ENCODE data around the gene MGAT4B. TPM values are rescaled to one million over a fixed set of nuclear protein-coding genes. Genes with fewer than 3 reads are reported as not detected.

The MGAT4B gene
- total and polyA plus RNA-seq, 3 donors from 2014 or later: 67.9 to 152 (median 149) TPM

DNA sequence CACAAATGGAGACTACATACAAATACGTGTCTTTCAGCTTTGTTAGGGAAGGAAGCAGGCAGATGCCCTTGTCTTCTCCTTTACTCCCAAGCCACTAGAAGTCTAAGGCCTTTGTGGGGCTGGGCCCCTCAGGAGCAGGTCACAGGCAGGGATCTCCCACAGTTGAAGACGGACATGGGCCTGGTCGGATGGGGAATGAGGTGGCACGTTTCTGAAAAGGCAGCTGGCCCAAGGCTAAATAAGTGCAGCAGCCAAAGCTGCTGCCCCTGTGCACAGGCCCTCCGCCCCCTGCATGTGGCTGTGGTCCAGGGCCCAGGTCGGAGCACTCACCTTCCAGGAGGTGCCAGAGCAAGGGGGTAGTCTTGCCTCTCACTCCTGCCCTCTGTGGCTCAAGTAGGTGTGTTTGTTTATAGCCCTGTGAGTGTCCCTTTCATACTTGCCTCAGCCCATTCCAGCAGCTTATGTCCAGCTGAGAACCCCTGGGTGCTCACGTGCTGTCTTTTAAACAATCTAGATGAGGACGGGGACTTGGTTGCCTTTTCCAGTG lies 15.9 kb upstream of the MGAT4B start:
- no peaks in the 10 kb centered on the region for H3K9me3 ChIP-seq
- intact Hi-C loops (cut with DNase I; ENCODE audit: low total_unique reads): no loop called here
- TF ChIP-seq, protein P1, sequence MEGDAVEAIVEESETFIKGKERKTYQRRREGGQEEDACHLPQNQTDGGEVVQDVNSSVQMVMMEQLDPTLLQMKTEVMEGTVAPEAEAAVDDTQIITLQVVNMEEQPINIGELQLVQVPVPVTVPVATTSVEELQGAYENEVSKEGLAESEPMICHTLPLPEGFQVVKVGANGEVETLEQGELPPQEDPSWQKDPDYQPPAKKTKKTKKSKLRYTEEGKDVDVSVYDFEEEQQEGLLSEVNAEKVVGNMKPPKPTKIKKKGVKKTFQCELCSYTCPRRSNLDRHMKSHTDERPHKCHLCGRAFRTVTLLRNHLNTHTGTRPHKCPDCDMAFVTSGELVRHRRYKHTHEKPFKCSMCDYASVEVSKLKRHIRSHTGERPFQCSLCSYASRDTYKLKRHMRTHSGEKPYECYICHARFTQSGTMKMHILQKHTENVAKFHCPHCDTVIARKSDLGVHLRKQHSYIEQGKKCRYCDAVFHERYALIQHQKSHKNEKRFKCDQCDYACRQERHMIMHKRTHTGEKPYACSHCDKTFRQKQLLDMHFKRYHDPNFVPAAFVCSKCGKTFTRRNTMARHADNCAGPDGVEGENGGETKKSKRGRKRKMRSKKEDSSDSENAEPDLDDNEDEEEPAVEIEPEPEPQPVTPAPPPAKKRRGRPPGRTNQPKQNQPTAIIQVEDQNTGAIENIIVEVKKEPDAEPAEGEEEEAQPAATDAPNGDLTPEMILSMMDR (IDR thresholded peaks at IDR 0.05): no peak
- TF ChIP-seq POLR2A (IDR thresholded peaks at IDR 0.05): no peak
- H3K27me3 ChIP-seq: no peaks in the 10 kb centered on the region
- WGBS, 2 donors: 38 to 43% methylated on average over 5 to 8 of the region's 8 CpGs
- H3K4me1 ChIP-seq: peaks cover 56% of the 10 kb centered on the region
- H3K27ac ChIP-seq: peak overlapping the region; percentile 100
- DNase-seq: no peak
- H3K4me3 ChIP-seq: peak overlapping the region; percentile 99 to 100
- no peaks in the 10 kb centered on the region for H3K36me3 ChIP-seq (ENCODE audit: low read depth, missing control alignments)

DNA sequence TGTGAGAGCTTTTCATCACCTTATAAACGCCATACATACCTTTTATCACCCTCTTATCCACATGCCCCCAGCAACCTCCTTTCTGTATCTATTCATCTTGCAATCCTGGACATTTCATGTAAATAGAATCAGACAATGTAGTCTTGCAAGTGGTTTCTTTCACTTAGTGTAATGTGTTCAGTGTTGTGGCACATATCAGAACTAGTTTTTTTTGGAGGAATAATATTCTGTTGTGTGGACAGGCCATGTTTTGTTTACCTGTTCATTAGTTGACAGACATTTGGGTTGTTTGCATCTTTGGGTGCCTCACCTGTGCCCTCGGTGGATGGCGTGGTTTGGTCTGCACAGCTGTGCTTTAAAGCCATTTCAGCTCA lies 15.4 kb upstream of the MGAT4B start:
- no peak for TF ChIP-seq POLR2A (IDR thresholded peaks at IDR 0.05)
- TF ChIP-seq, protein P1 (IDR thresholded peaks at IDR 0.05): no peak
- no peak for DNase-seq
- WGBS, 2 donors: 61 to 70% methylated on average over 3 of the region's 3 CpGs
- peak overlapping the region; percentile 100 for H3K27ac ChIP-seq
- no peaks in the 10 kb centered on the region for H3K27me3 ChIP-seq
- H3K9me3 ChIP-seq: no peaks in the 10 kb centered on the region
- peak overlapping the region; percentile 99 to 100 for H3K4me3 ChIP-seq
- H3K4me1 ChIP-seq: peaks cover 58% of the 10 kb centered on the region
- intact Hi-C loops (cut with DNase I; ENCODE audit: low total_unique reads): no loop called here
- no peaks in the 10 kb centered on the region for H3K36me3 ChIP-seq (ENCODE audit: low read depth, missing control alignments)

DNA sequence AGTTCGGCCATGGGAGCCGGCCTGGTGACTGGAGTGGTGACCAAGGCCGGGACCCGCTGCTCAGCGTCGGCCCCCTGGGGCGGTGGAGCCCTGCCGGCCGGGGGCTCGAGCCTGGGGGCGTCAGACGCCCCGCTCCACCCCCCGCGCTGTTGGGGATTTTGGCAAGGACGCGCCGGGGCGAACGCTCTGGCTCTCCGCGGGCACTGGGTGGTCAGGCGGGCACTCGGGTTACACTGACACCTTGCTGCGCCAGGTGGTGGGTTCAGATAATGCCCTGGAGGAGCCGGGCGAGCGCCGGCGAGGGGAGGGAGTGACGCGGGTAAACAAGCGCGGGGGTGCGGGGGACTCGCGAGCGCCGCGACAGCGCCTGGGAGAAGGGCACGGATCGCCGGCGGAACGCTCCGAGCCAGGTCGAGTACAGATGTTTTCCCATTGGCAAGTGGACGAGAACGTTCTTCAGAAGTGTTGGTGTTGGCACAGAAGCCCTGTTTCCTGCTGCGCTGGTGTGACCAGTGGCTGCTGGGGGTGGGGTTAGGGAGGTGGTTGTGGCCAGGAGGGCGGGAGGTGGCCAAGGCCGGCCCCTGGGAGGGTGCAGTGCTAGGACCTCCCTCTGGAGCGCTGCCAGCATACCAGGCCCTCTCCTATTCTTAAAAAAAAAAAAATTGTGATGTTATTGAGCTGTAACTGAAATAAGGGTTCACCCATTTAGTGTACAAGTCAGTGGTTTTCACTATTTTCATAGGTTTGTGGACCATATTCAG lies 14.8 kb upstream of the MGAT4B start:
- peak; percentile 97 for DNase-seq
- intact Hi-C loops (cut with DNase I; ENCODE audit: low total_unique reads): no loop called here
- no peaks in the 10 kb centered on the region for H3K36me3 ChIP-seq (ENCODE audit: low read depth, missing control alignments)

DNA sequence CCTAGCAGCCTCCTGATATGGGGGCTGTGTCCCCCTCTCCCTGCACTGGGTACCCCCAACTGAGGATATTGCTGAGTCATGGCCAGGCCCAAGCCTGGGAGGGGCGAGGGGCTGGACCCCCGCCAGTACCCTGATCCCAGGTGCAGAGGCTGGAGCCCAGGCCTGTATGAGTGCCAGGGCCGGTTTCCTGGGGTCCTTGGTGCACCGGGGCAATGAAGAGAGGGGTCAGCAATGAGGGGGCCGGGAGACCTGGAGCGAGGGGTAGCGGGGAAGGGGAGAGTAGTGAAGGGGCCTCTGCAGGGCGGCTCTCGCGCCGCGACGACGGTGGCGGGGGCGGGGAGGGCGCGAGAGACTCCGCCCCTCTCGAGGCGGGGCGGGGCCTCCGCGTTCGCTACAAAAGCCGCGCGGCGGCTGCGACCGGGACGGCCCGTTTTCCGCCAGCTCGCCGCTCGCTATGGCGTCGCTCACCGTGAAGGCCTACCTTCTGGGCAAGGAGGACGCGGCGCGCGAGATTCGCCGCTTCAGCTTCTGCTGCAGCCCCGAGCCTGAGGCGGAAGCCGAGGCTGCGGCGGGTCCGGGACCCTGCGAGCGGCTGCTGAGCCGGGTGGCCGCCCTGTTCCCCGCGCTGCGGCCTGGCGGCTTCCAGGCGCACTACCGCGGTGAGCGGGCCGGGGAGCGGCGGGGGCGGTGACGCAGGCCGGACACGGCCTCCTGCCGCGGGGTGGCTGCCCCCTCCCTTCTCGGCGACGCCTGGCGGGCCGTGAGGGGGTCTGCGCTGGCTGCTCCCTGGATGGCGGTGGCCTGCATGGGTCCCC lies 14.0 kb upstream of the MGAT4B start, which contains the start of gene SQSTM1:
SQSTM1 (plus strand) TSS at position 423 of the 815 bp plus-strand sequence; CDS start at position 455, 32 bp downstream.
- Histone ChIP-seq H3K4me1 (peaks cover 63% of the 10 kb centered on the region), H3K27ac (peak within 1 kb of the TSS; percentile 100), H3K9me3 (no peaks in the 10 kb centered on the region), H3K27me3 (no peaks in the 10 kb centered on the region), H3K36me3 (ENCODE audit: low read depth, missing control alignments) (no peaks in the 10 kb centered on the region), H3K4me3 (peak within 1 kb of the TSS; percentile 99 to 100)
- 0 to 1% methylated on average over 2 to 72 of the region's 81 CpGs for WGBS, 2 donors
- peak; percentile 83 for DNase-seq
- intact Hi-C loops (cut with DNase I; ENCODE audit: low total_unique reads): no loop called here
- peak; percentile 96 for TF ChIP-seq POLR2A (IDR thresholded peaks at IDR 0.05)
- TF ChIP-seq, protein P1 (IDR thresholded peaks at IDR 0.05): no peak

More for the DNA sequence above, 14.8 kb upstream of the MGAT4B start:
- WGBS, 2 donors: 0% methylated on average over 22 to 54 of the region's 54 CpGs
- no peaks in the 10 kb centered on the region for H3K9me3 ChIP-seq
- H3K27ac ChIP-seq: peak overlapping the region; percentile 100
- TF ChIP-seq, protein P1 (IDR thresholded peaks at IDR 0.05): no peak
- peak; percentile 53 for TF ChIP-seq POLR2A (IDR thresholded peaks at IDR 0.05)
- peaks cover 61% of the 10 kb centered on the region for H3K4me1 ChIP-seq
- H3K4me3 ChIP-seq: peak overlapping the region; percentile 99 to 100
- H3K27me3 ChIP-seq: no peaks in the 10 kb centered on the region
